IgD-negative memory B cell (primary cell): ENCODE data around the gene GMEB2. TPM values are rescaled to one million over a fixed set of nuclear protein-coding genes. Genes with fewer than 3 reads are reported as not detected.

ENCODE experiments used
- H3K27ac Mint-ChIP-seq, 3 donors: one replicate each; pipeline ENCODE4 v1.8.0; 2020 to 2022; ENCODE audit warnings: mild to moderate bottlenecking in 3 of 3, mixed read lengths in 3 of 3, moderate library complexity in 1 of 3
- H3K27me3 Mint-ChIP-seq: one replicate; pipeline ENCODE4 v1.8.0; 2021; ENCODE audit warnings: mixed read lengths
- H3K36me3 Mint-ChIP-seq: one replicate; pipeline ENCODE4 v1.8.0; 2020; ENCODE audit warnings: mild to moderate bottlenecking, mixed read lengths
- H3K4me1 Mint-ChIP-seq, 3 donors: one replicate each; pipeline ENCODE4 v1.8.0; 2020 to 2022; ENCODE audit warnings: mixed read lengths in 3 of 3, mild to moderate bottlenecking in 1 of 3
- H3K4me3 Mint-ChIP-seq, 4 donors: one replicate each; pipeline ENCODE4 v1.8.0; 2020 to 2022; ENCODE audit warnings: mild to moderate bottlenecking in 4 of 4, mixed read lengths in 4 of 4, moderate library complexity in 3 of 4
- H3K9me3 Mint-ChIP-seq, 3 donors: one replicate each; pipeline ENCODE4 v1.8.0; 2020 to 2021; ENCODE audit warnings: mixed read lengths in 3 of 3, mild to moderate bottlenecking in 1 of 3
- polyA plus RNA-seq: library from polyadenylated mRNA; unstranded; fragments of 300-500 nt; fragmentation: Illumina TruSeq; gene quantifications from one replicate; pipeline ENCODE4 v1.2.3, GENCODE V29; 2021

GMEB2 gene
- polyA plus RNA-seq, 1 donor from 2014 or later, result 10.6 TPM

DNA sequence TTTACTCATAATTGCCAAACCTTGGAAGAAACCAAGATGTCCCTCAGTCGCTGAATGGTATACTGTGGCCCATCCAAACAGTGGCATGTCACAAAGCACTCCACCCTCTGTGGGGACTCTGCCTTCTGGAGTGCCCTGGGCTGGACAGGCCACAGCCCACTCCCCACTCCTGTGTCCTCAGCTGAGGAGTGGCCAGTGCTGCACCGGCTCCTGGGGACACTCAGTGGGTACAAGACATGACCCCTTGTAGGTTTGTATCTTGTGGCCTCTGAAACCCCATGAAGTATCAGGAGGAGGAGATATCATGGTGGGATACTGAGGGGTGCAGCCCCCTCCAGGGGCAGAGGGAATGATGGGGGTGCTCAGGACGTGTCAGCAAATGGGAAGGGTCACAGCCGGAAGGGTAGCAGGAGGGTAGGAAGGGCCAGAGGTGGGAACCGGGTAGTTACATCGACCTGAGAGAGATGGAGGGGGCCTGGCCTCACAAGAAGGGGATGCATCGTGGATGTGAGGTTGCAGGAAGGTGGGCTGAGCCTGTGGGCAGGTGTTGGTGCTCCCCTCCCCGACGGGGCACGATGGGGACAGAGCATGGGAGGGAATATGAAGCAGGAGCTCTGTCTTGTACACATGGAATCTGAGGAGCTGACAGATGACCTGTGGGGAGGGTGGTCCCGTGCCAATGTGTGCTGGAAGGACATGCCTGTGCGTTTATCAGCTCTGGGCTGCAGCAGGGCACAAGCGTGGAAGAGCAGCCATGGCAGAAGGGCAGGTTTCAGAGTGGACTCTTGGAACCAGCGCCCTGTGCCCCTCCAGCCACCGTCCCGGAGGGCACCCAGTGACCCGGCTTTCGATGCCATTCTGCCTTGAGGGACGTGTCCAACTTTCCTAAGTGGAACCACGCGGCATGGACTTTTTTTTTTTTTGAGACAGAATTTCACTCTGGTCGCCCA lies 41.0 kb downstream of the GMEB2 start:
- peaks cover 2% of the 10 kb centered on the region for H3K27me3 Mint-ChIP-seq
- H3K36me3 Mint-ChIP-seq, result no peaks in the 10 kb centered on the region
- no peak overlapping the region for H3K27ac Mint-ChIP-seq
- peak overlapping the region in 1 of 4 donors; percentile 13 for H3K4me3 Mint-ChIP-seq
- peaks cover 0 to under 1% (median under 1%) of the 10 kb centered on the region in 3 donors for H3K4me1 Mint-ChIP-seq
- no peaks in the 10 kb centered on the region for H3K9me3 Mint-ChIP-seq

DNA sequence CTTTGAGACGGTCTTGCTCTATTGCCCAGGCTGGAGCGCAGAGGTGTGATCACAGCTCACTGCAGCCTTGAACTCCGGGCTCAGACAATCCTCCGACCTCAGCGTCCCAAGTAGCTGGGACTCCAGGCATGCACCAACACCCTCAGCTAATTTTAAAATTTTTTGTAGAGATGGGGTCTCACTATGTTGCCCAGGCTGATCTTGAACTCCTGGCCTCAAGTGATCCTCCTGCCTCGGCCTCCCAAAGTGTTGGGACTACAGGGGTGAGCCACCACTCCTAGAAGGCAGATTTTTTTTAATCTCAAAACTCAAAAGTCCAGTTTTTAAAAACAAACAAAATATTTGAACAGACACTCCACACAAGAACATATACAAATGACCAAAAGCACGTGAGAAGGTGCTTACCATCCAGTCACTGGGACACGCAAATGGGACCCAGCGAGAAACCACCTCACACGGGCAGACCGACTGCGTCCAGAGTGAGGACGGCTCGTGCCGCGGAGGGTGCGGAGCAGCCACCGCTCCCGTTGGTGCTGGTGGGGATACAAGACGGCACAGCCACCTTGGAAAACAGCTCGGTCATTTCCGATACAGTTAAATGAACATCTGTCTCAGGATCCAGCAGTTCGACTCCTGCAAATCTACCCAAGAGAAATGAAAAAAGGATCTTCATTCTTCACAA lies 44.4 kb downstream of the GMEB2 start:
- H3K4me3 Mint-ChIP-seq, result no peak overlapping the region
- H3K27me3 Mint-ChIP-seq, result peaks cover 3% of the 10 kb centered on the region
- H3K4me1 Mint-ChIP-seq, result peaks cover 0 to 4% (median 3%) of the 10 kb centered on the region in 3 donors
- no peaks in the 10 kb centered on the region for H3K36me3 Mint-ChIP-seq
- no peaks in the 10 kb centered on the region for H3K9me3 Mint-ChIP-seq
- no peak overlapping the region for H3K27ac Mint-ChIP-seq

DNA sequence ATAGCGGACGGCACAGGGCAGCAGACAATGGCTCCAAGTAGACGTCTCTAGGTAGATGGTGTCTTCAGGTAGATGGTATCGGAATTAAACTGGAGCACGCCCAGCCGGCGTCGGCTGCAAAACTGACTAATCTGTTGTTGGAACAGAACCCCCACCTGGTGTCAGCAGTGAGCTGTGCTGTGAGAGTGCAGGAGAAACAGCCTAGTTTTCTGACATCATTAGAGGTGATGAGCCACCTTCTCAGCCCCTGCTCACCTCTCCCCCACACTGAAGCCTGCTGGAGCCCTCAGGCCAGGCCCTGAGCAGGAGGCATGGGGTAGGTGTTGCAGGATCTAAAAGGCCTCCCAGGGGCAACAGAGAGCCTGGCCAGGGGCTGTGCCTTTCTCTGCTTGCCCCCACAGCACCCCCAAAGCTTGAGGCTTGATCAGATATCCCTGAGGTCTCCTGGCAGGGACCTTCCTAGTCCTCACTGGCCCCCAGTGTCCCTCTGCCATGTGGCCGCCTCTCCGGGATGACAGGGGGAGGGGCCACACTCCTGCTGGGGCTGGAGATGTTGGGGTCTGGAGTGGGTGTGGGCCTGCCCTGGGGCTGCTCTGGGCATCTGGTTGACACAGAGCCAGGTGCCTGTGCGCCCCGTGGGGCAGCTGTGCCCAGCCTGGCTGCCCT lies 46.0 kb downstream of the GMEB2 start:
- Mint-ChIP-seq H3K4me1 (peaks cover 0 to 4% (median 4%) of the 10 kb centered on the region in 3 donors), H3K36me3 (no peaks in the 10 kb centered on the region), H3K9me3 (no peaks in the 10 kb centered on the region), H3K4me3 (no peak overlapping the region), H3K27me3 (peaks cover 3% of the 10 kb centered on the region), H3K27ac (no peak overlapping the region)

DNA sequence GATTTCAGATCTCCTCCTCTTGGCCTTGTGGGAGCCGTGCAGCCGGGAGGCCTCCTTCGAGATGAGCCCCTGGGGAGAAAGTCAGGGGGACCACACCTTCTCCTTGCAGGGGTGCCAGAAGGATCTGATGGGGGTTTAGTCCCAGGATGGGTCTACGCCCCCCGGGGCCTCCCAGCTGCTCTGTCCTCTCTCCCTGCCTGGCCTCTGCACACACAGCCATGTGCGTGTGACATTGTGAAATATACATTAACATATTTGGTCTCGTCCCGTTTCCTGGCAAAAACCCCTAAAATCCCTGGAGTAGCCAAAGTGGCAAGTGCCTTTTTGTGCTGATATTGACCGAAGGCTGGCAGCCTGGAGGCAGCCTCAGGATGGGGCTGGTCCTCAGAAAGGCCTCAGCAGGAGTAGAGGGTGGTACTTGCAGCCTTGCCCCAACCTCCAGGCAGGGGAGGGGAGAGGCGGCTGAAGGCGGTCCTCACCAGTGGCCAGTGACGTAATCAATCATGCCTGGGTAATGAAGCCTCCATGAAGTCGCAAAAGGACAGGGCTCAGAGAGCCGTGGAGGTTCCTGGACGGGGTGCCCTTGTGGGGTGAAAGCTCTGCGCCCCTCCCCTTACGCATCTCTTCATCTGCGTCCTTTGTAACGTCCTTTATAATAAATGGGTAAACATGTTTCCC lies 47.7 kb downstream of the GMEB2 start:
- no peak overlapping the region for H3K4me3 Mint-ChIP-seq
- H3K27me3 Mint-ChIP-seq, result peaks cover 3% of the 10 kb centered on the region
- H3K27ac Mint-ChIP-seq, result no peak overlapping the region
- H3K4me1 Mint-ChIP-seq, result peaks cover 0 to 4% (median 4%) of the 10 kb centered on the region in 3 donors
- no peaks in the 10 kb centered on the region for H3K9me3 Mint-ChIP-seq
- H3K36me3 Mint-ChIP-seq, result no peaks in the 10 kb centered on the region

DNA sequence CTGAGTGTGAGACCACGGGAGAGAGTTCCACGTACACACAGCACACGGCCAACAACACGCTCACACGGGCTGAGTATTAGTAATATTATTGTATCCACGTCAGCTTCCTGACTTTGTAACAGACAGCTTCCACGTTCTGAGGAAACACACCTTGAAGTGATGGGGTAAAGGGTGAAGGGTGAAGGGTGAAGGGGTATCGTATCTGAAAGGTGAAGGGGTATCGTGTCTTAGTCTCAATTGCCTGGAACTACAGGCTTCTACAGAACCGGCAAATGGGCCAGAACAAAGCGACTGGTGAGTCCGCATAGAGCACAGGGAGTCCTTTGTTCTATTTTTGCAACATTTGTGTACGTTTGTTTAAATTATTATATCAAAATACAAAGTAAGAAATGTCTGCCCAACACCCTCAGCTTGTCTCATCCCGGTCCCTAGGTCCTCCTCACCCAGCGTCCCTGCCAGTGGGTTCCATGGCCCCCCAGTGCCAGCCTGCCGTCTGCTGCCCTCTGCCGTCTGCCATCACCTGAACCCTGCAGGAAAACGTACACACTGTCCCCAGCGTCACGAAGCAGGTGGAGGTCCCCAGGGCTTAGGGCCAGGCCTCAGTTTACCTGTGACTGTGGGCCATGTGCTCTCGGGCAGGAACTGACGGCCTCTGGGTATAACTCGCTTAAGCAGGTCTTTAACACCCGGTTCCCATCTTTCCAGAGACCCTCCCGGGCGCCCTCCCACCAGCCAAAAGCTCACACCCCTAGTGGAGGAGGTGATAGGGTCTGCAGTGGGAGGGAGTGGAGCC lies 48.5 kb downstream of the GMEB2 start:
- Mint-ChIP-seq H3K4me1 (peaks cover 0 to 4% (median 4%) of the 10 kb centered on the region in 3 donors), H3K9me3 (no peaks in the 10 kb centered on the region), H3K27ac (no peak overlapping the region), H3K36me3 (no peaks in the 10 kb centered on the region), H3K27me3 (peaks cover 3% of the 10 kb centered on the region), H3K4me3 (peak overlapping the region in 1 of 4 donors; percentile 33)

DNA sequence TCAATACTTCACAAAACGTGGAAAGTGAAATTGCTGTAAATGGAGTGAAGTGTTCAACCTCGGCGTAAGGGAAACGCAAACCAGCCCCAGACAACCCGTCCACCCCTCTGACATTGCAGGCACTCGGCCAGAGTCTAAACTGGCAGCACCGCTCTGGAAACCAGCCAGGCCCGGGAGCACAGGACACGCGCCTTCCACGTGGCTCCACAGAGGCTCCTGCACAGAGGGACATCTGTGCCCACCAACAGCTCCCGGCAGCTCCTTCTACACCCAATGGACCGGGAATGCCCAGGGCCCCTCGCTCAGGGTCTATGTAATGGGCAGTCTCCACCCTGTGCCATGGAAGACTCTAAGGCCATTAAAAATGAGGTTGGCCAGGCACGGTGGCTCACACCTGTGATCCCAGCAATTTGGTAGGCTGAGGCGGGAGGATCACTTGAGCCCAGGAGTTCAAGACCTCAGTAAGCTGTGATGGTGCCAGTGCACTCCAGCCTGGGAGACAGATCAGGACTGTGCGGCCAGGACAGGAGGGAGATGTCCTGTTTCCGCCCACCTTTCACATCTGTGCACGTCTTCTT lies 49.5 kb downstream of the GMEB2 start:
- H3K36me3 Mint-ChIP-seq, result no peaks in the 10 kb centered on the region
- H3K4me3 Mint-ChIP-seq, result no peak overlapping the region

DNA sequence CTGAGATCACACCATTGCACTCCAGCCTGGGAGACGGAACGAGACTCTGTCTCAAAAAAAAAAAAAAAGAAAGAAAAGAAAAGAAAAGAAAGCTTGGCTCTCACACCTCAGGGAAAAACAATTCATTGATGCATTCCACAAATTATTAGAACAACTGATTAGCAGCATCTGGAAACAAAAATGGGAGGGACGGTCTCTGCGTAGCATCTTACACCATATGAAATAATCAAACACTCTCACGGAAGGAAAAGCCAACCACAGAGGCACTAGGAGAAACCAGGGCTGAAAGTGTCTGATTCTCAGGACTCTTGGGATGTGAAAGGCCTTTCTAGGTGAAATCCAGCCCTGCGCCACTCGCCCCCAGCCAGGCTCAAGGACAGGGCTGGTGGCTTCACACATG lies 50.6 kb downstream of the GMEB2 start:
- no peak overlapping the region for H3K27ac Mint-ChIP-seq
- no peaks in the 10 kb centered on the region for H3K36me3 Mint-ChIP-seq
- peak overlapping the region in 2 of 4 donors; percentile 27 to 58 for H3K4me3 Mint-ChIP-seq
- H3K9me3 Mint-ChIP-seq, result no peaks in the 10 kb centered on the region
- H3K27me3 Mint-ChIP-seq, result peaks cover 1% of the 10 kb centered on the region
- peaks cover 0 to 4% (median 4%) of the 10 kb centered on the region in 3 donors for H3K4me1 Mint-ChIP-seq

More for the DNA sequence above, 49.5 kb downstream of the GMEB2 start:
- peaks cover 0 to 4% (median 4%) of the 10 kb centered on the region in 3 donors for H3K4me1 Mint-ChIP-seq
- H3K27ac Mint-ChIP-seq, result no peak overlapping the region
- H3K9me3 Mint-ChIP-seq, result no peaks in the 10 kb centered on the region
- peaks cover 3% of the 10 kb centered on the region for H3K27me3 Mint-ChIP-seq

DNA sequence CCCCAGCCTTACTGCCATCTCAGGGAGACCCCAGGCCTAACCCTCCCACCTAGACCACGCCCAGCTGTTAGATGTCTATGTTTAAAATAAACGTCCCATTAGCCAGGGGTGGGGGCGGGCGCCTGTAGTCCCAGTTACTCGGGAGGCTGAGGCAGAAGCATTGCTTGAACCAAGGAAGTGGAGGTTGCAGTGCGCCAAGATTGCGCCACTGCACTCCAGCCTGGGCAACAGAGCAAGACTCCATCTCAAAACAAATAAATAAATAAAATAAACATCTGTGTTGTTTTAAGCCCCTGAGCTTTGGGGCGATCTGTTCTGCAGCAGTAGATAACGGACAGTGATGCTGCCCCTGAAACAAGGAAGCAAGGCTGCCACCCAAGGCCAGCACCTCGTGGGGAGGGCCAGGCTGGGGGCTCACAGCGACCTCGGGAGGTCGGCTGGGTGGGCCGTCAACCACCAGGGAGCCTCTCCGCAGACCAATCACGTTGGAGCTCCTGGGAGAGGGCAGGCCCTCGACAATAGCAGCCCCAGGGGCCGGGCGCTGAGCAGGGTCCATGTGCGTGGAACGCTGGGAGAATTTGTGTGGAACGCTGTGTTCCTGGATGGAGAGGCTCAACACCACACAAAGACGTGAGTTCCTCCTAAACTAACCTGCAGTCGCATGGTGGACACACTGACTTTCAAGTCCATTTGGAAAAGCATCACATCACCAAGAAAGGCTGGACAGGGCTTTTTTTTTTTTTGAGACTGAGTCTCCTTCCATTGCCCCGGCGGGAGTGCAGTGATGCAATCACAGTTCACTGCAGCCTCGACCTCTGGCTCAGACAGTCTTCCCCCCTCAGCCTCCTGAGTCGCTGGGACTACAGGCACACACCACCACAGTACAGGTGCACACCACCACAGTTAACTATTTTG lies 51.8 kb downstream of the GMEB2 start:
- Mint-ChIP-seq H3K27ac (peak overlapping the region in 1 of 3 donors; percentile 31), H3K4me3 (peak overlapping the region; percentile 33 to 95 (median 50)), H3K27me3 (peaks cover 1% of the 10 kb centered on the region), H3K9me3 (no peaks in the 10 kb centered on the region), H3K36me3 (no peaks in the 10 kb centered on the region), H3K4me1 (peaks cover 0 to 1% (median 0%) of the 10 kb centered on the region in 3 donors)

DNA sequence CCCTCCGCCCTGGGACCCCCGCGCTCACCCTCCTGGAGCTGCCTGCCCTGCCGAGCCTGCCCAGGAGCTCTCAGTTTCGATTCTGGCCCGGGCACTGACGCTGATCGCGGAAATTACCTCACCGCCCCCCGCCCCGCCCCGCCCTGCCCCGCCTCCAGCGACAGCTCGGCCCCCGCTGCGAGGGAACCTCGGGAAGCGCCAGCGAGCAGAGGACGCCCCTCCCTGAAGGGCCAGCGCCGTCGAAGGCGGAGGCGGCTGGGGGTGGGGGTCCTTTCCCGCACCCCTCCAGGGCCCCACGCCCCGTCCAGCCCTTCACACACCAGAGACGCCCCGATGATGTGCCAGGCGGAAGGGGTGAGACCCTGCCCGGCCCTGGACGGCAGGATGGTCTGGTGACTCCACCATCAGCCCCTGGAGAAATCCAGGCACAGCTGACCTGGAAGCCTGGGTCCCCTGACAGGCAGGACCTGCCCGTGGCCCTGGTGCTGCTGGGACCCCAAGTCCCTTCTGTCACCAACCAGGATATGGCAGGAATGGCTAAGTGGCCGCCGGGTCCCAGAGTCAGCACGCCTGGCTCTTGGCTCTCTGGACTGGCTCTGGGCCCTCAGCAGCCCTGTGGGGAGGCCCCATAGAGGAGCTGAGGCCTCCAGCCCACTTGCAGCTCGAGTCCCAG lies 52.6 kb downstream of the GMEB2 start, which contains the start of gene HELZ2:
Gene HELZ2, minus strand, starts transcription at position 84 of the 673 bp plus-strand sequence. CDS start 1,854 bp downstream, outside the sequence.
- Mint-ChIP-seq H3K4me3 (peak within 1 kb of the TSS; percentile 58 to 95 (median 84)), H3K4me1 (peaks cover 0 to 2% (median 0%) of the 10 kb centered on the region in 3 donors), H3K9me3 (no peaks in the 10 kb centered on the region), H3K36me3 (no peaks in the 10 kb centered on the region), H3K27ac (peak within 1 kb of the TSS in 2 of 3 donors; percentile 39 to 50), H3K27me3 (peaks cover 1% of the 10 kb centered on the region)

DNA sequence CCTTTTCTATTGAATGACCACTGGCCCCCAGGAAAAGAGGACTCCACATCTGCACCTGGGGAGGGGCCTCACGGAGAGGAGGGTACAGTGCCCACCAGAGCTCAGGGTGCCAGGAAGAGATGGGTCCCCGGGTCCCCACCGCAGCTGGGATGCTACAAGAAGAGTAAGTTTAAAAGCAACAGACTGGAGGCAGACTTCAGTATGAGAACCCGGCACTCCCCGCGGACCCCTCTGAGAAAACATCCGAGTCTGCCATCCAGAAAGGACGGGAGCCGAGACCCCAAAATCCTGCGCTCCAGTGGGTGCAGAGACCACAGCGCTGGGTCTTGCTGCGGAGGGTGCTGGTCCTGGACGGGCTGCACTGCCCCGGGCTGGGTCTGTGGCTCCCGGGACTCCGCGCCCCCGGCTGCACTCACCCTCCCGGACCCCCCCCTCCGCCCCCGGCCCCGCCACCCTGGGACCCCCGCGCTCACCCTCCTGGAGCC lies 53.2 kb downstream of the GMEB2 start:
- Mint-ChIP-seq H3K36me3 (no peaks in the 10 kb centered on the region), H3K27ac (peak overlapping the region in 2 of 3 donors; percentile 39 to 50), H3K27me3 (peaks cover 1% of the 10 kb centered on the region)

DNA sequence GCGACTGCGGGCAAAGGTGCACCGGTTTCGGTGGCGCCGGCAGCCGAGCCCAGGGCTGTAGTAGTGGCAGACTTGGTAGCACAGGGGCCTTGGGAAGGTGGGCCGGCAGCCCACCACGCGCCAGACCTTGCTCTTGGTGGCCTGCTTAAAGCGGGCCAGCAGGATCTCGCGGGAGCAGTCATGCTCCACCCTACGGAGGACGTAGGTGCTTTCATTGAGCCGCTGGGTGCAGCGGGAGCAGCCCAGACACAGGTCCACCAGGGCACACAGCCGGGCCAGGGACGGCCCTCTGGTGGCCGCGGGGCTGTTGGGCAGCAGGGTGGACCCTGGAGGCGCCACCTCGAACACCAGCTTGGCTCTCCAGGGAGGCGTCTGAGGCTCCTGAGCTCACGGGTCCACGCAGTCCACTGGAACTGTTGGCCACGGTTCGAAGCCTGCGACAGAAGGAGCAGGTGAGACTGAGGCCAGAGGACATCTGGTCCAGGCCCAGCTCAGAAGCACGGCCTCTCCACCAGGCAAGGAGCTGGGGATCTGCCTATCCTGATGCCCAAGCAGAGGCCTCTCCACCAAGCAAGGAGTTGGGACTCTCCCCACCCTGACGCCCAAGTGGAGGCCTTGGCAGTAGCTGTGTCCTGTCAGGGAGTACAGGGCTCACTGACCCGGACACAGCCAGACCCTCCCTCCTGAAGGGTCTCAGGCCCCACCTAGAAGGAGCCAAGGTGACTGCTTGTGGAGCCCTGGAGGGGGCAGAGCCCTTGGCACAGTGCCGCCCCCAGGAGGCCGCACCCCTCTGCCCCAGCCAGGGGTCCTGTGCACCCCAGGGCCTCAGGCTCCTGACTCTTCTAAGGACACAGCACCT lies 53.9 kb downstream of the GMEB2 start:
- no peaks in the 10 kb centered on the region for H3K27me3 Mint-ChIP-seq
- peak overlapping the region in 2 of 3 donors; percentile 39 to 50 for H3K27ac Mint-ChIP-seq
- peak overlapping the region; percentile 57 to 95 (median 84) for H3K4me3 Mint-ChIP-seq
- H3K36me3 Mint-ChIP-seq, result no peaks in the 10 kb centered on the region
- H3K4me1 Mint-ChIP-seq, result peaks cover 0 to 11% (median 4%) of the 10 kb centered on the region in 3 donors
- H3K9me3 Mint-ChIP-seq, result no peaks in the 10 kb centered on the region

More for the DNA sequence above, 53.2 kb downstream of the GMEB2 start:
- peaks cover 0 to 6% (median 2%) of the 10 kb centered on the region in 3 donors for H3K4me1 Mint-ChIP-seq
- no peaks in the 10 kb centered on the region for H3K9me3 Mint-ChIP-seq
- H3K4me3 Mint-ChIP-seq, result peak overlapping the region; percentile 57 to 95 (median 84)
